ENCODE results near the gene UST. TPM values are rescaled to one million over a fixed set of nuclear protein-coding genes. Genes with fewer than 3 reads are reported as not detected.
"Not testable (repeated sequence)": the region's sequence is repeated elsewhere in the genome, so short reads cannot be mapped to it uniquely, and the experiment has no call there.

UST gene
- total RNA-seq, 1 experiment from 2014 or later, result 32.1 TPM

DNA sequence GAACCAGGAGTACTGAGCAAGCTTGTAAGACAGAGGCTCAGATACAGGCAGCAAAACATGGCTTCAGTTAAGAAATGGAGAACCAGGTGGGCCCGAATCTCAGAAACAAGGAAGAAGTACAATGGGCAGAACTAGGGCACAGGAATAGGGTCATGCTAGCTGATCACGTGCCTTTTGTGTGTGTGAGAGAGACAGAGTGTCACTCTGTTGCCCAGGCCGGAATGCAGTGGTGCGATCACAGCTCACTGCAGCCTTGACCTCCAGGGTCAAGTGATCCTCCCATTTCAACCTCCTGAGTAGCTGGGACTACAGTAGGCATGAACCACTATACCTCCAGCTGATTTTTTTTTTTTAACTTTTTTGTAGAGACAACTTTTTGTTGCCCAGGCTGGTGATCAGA is 257.8 kb downstream of the UST start:
- Mint-ChIP-seq H3K27ac (no peak overlapping the region), H3K4me3 (no peak overlapping the region), H3K9me3 (peaks cover 41% of the 10 kb centered on the region), H3K4me1 (peaks cover 17% of the 10 kb centered on the region), H3K36me3 (peaks cover 63% of the 10 kb centered on the region), H3K27me3 (ENCODE audit: low read depth) (no peaks in the 10 kb centered on the region)
- TF ChIP-seq, protein P1, sequence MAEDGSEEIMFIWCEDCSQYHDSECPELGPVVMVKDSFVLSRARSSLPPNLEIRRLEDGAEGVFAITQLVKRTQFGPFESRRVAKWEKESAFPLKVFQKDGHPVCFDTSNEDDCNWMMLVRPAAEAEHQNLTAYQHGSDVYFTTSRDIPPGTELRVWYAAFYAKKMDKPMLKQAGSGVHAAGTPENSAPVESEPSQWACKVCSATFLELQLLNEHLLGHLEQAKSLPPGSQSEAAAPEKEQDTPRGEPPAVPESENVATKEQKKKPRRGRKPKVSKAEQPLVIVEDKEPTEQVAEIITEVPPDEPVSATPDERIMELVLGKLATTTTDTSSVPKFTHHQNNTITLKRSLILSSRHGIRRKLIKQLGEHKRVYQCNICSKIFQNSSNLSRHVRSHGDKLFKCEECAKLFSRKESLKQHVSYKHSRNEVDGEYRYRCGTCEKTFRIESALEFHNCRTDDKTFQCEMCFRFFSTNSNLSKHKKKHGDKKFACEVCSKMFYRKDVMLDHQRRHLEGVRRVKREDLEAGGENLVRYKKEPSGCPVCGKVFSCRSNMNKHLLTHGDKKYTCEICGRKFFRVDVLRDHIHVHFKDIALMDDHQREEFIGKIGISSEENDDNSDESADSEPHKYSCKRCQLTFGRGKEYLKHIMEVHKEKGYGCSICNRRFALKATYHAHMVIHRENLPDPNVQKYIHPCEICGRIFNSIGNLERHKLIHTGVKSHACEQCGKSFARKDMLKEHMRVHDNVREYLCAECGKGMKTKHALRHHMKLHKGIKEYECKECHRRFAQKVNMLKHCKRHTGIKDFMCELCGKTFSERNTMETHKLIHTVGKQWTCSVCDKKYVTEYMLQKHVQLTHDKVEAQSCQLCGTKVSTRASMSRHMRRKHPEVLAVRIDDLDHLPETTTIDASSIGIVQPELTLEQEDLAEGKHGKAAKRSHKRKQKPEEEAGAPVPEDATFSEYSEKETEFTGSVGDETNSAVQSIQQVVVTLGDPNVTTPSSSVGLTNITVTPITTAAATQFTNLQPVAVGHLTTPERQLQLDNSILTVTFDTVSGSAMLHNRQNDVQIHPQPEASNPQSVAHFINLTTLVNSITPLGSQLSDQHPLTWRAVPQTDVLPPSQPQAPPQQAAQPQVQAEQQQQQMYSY (CRISPR knock-in tag; IDR thresholded peaks at IDR 0.05), result no peak
- TF ChIP-seq ZNF232 (CRISPR knock-in tag; IDR thresholded peaks at IDR 0.05) (no peak), ETV6 (CRISPR knock-in tag; IDR thresholded peaks at IDR 0.05) (no peak), RORB (CRISPR knock-in tag; IDR thresholded peaks at IDR 0.05) (no peak), ZNF219 (CRISPR knock-in tag; IDR thresholded peaks at IDR 0.05; ENCODE audit: borderline replicate concordance) (no peak), FOXJ3 (CRISPR knock-in tag; IDR thresholded peaks at IDR 0.05; ENCODE audit: borderline replicate concordance) (no peak), ZNF671 (CRISPR knock-in tag; IDR thresholded peaks at IDR 0.05) (no peak), ZNF317 (CRISPR knock-in tag; IDR thresholded peaks at IDR 0.05; ENCODE audit: borderline replicate concordance, low read depth) (no peak), SMAD3 (CRISPR knock-in tag; IDR thresholded peaks at IDR 0.05; ENCODE audit: borderline replicate concordance) (no peak), JUN (CRISPR knock-in tag; IDR thresholded peaks at IDR 0.05) (no peak), MXD4 (CRISPR knock-in tag; IDR thresholded peaks at IDR 0.05; ENCODE audit: borderline replicate concordance) (no peak), ZNF396 (CRISPR knock-in tag; IDR thresholded peaks at IDR 0.05; ENCODE audit: borderline replicate concordance) (no peak)
- TF ChIP-seq, protein P2, sequence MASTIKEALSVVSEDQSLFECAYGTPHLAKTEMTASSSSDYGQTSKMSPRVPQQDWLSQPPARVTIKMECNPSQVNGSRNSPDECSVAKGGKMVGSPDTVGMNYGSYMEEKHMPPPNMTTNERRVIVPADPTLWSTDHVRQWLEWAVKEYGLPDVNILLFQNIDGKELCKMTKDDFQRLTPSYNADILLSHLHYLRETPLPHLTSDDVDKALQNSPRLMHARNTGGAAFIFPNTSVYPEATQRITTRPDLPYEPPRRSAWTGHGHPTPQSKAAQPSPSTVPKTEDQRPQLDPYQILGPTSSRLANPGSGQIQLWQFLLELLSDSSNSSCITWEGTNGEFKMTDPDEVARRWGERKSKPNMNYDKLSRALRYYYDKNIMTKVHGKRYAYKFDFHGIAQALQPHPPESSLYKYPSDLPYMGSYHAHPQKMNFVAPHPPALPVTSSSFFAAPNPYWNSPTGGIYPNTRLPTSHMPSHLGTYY (CRISPR knock-in tag; IDR thresholded peaks at IDR 0.05), result no peak
- TF ChIP-seq, protein P3, sequence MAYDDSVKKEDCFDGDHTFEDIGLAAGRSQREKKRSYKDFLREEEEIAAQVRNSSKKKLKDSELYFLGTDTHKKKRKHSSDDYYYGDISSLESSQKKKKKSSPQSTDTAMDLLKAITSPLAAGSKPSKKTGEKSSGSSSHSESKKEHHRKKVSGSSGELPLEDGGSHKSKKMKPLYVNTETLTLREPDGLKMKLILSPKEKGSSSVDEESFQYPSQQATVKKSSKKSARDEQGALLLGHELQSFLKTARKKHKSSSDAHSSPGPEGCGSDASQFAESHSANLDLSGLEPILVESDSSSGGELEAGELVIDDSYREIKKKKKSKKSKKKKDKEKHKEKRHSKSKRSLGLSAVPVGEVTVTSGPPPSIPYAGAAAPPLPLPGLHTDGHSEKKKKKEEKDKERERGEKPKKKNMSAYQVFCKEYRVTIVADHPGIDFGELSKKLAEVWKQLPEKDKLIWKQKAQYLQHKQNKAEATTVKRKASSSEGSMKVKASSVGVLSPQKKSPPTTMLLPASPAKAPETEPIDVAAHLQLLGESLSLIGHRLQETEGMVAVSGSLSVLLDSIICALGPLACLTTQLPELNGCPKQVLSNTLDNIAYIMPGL (CRISPR knock-in tag; IDR thresholded peaks at IDR 0.05), result no peak
- TF ChIP-seq, protein P4, sequence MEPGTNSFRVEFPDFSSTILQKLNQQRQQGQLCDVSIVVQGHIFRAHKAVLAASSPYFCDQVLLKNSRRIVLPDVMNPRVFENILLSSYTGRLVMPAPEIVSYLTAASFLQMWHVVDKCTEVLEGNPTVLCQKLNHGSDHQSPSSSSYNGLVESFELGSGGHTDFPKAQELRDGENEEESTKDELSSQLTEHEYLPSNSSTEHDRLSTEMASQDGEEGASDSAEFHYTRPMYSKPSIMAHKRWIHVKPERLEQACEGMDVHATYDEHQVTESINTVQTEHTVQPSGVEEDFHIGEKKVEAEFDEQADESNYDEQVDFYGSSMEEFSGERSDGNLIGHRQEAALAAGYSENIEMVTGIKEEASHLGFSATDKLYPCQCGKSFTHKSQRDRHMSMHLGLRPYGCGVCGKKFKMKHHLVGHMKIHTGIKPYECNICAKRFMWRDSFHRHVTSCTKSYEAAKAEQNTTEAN (CRISPR knock-in tag; IDR thresholded peaks at IDR 0.05), result no peak
- TF ChIP-seq, protein P5, sequence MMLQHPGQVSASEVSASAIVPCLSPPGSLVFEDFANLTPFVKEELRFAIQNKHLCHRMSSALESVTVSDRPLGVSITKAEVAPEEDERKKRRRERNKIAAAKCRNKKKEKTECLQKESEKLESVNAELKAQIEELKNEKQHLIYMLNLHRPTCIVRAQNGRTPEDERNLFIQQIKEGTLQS (CRISPR knock-in tag; conservative IDR thresholded peaks at IDR 0.05), result no peak
- TF ChIP-seq, protein P6, sequence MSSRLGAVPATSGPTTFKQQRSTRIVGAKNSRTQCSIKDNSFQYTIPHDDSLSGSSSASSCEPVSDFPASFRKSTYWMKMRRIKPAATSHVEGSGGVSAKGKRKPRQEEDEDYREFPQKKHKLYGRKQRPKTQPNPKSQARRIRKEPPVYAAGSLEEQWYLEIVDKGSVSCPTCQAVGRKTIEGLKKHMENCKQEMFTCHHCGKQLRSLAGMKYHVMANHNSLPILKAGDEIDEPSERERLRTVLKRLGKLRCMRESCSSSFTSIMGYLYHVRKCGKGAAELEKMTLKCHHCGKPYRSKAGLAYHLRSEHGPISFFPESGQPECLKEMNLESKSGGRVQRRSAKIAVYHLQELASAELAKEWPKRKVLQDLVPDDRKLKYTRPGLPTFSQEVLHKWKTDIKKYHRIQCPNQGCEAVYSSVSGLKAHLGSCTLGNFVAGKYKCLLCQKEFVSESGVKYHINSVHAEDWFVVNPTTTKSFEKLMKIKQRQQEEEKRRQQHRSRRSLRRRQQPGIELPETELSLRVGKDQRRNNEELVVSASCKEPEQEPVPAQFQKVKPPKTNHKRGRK (CRISPR knock-in tag; IDR thresholded peaks at IDR 0.05; ENCODE audit: borderline replicate concordance), result no peak
- no peak for DNase-seq (ENCODE audit: low spot score)
- CTCF ChIA-PET, result no interaction called here
- ATAC-seq, result no peak
- POLR2A ChIA-PET, result no interaction called here

DNA sequence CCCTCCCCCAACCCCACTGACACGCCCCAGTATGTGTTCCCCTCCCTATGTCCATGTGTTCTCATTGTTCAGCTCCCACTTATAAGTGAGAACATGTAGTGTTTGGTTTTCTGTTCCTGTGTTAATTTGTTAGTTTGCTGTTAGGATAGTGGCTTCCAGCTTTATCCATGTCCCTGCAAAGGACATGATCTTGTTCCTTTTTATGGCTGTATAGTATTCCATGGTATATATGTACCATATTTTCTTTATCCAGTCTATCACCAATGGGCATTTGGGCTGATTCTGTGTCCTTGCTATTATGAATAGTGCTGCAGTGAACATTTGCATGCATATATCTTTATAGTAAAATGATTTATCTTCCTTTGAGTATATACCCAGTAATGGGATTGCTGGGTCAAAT is 259.4 kb downstream of the UST start:
- peaks cover 26% of the 10 kb centered on the region for H3K9me3 Mint-ChIP-seq
- H3K27me3 Mint-ChIP-seq (ENCODE audit: low read depth); H3K27ac Mint-ChIP-seq; DNase-seq (ENCODE audit: low spot score); ATAC-seq; POLR2A ChIA-PET; H3K4me3 Mint-ChIP-seq: not testable (repeated sequence)
- CTCF ChIA-PET, result interaction anchor here (0.7 kb wide), 1 partner anchor 9 kb away, joined by 4 read pairs; no protein-coding TSS in a partner anchor
- peaks cover 51% of the 10 kb centered on the region for H3K36me3 Mint-ChIP-seq
- peaks cover 20% of the 10 kb centered on the region for H3K4me1 Mint-ChIP-seq

Measured in WTC11 (cell line).